Parathyroid adenoma (tissue), 2 donors: Measurements from ENCODE around the gene MAMDC2.

Experiments
- H2AFZ ChIP-seq: fragments of 300-600 bp; sonication (generic); one replicate; pipeline ENCODE4 v1.7.0; 2017; ENCODE audit warnings: antibody characterized with exemption, mild to moderate bottlenecking
- H3K27ac ChIP-seq: fragments of 300-600 bp; sonication (generic); one replicate; pipeline ENCODE4 v1.7.0; 2017
- H3K27me3 ChIP-seq: fragments of 300-600 bp; sonication (generic); one replicate; pipeline ENCODE4 v1.7.0; 2017; ENCODE audit warnings: low read length; ENCODE audit not compliant: control insufficient read depth, insufficient read depth
- H3K36me3 ChIP-seq: fragments of 300-600 bp; sonication (generic); one replicate; pipeline ENCODE4 v1.7.0; 2017; ENCODE audit warnings: low read length; ENCODE audit not compliant: control insufficient read depth, insufficient read depth
- H3K4me1 ChIP-seq: fragments of 300-600 bp; sonication (generic); one replicate; pipeline ENCODE4 v1.7.0; 2017; ENCODE audit warnings: control low read depth
- H3K4me2 ChIP-seq: fragments of 300-600 bp; sonication (generic); one replicate; pipeline ENCODE4 v1.7.0; 2017; ENCODE audit warnings: low read length
- H3K4me3 ChIP-seq: fragments of 300-600 bp; sonication (generic); one replicate; pipeline ENCODE4 v1.7.0; 2017; ENCODE audit warnings: low read depth, low read length
- H3K79me2 ChIP-seq: fragments of 300-600 bp; sonication (generic); one replicate; pipeline ENCODE4 v1.7.0; 2017; ENCODE audit warnings: control low read depth
- H3K9ac ChIP-seq: fragments of 300-600 bp; sonication (generic); one replicate; pipeline ENCODE4 v1.7.0; 2017; ENCODE audit warnings: mild to moderate bottlenecking
- H3K9me3 ChIP-seq: fragments of 300-600 bp; sonication (generic); one replicate; pipeline ENCODE4 v1.7.0; 2017; ENCODE audit warnings: low read length; ENCODE audit not compliant: control insufficient read depth
- CTCF ChIP-seq: fragments of 300-600 bp; sonication (generic); IDR thresholded peaks from one replicate; pipeline ENCODE4 v1.7.0; 2017; ENCODE audit warnings: antibody characterized with exemption, mild to moderate bottlenecking
- donor health status: primary hyperparathyroidism.

Gene MAMDC2

GRCh38 chr9:70106571-70106970, 62.9 kb downstream of the MAMDC2 start:
- H3K27me3 ChIP-seq, result no peaks in the 10 kb centered on the region
- no peaks in the 10 kb centered on the region for H3K4me1 ChIP-seq
- no peak overlapping the region for H2AFZ ChIP-seq
- no peaks in the 10 kb centered on the region for H3K9me3 ChIP-seq
- no peak overlapping the region for H3K27ac ChIP-seq
- no peaks in the 10 kb centered on the region for H3K79me2 ChIP-seq
- H3K4me2 ChIP-seq, result no peak overlapping the region
- no peak overlapping the region for H3K9ac ChIP-seq
- no peak for TF ChIP-seq CTCF
- no peak overlapping the region for H3K4me3 ChIP-seq
- no peaks in the 10 kb centered on the region for H3K36me3 ChIP-seq

GRCh38 chr9:70107558-70107957, 63.9 kb downstream of the MAMDC2 start:
- no peaks in the 10 kb centered on the region for H3K27me3 ChIP-seq
- H3K4me3 ChIP-seq, result no peak overlapping the region
- H3K79me2 ChIP-seq, result no peaks in the 10 kb centered on the region
- no peaks in the 10 kb centered on the region for H3K36me3 ChIP-seq
- TF ChIP-seq CTCF, result no peak
- no peak overlapping the region for H3K9ac ChIP-seq
- no peak overlapping the region for H3K27ac ChIP-seq
- no peak overlapping the region for H3K4me2 ChIP-seq
- no peak overlapping the region for H2AFZ ChIP-seq
- no peaks in the 10 kb centered on the region for H3K9me3 ChIP-seq
- no peaks in the 10 kb centered on the region for H3K4me1 ChIP-seq

- Histone ChIP-seq H3K9me3 (no peaks in the 10 kb centered on the region), H3K9ac (no peak overlapping the region), H3K79me2 (no peaks in the 10 kb centered on the region), H3K4me3 (no peak overlapping the region), H3K4me2 (no peak overlapping the region), H3K27me3 (no peaks in the 10 kb centered on the region), H3K36me3 (no peaks in the 10 kb centered on the region), H3K27ac (no peak overlapping the region), H2AFZ (no peak overlapping the region), H3K4me1 (no peaks in the 10 kb centered on the region)
- no peak for TF ChIP-seq CTCF
These were observed 64.5 kb downstream of the MAMDC2 start for GRCh38 chr9:70108181-70108580.

GRCh38 chr9:70110194-70111041, 66.8 kb downstream of the MAMDC2 start:
- Histone ChIP-seq H3K4me2 (no peak overlapping the region), H3K9me3 (no peaks in the 10 kb centered on the region), H3K79me2 (no peaks in the 10 kb centered on the region), H3K4me3 (no peak overlapping the region), H3K9ac (no peak overlapping the region), H3K4me1 (no peaks in the 10 kb centered on the region), H2AFZ (no peak overlapping the region), H3K27me3 (no peaks in the 10 kb centered on the region), H3K36me3 (no peaks in the 10 kb centered on the region), H3K27ac (no peak overlapping the region)
- TF ChIP-seq CTCF, result no peak
